Transverse colon (tissue), 3 donors: ENCODE measurements around the gene KRTAP10-11.
"Not testable (repeated sequence)": the region's sequence is repeated elsewhere in the genome, so short reads cannot be mapped to it uniquely, and the experiment has no call there.

Experiments used
- CTCF ChIP-seq, 5 experiments: fragments of 200-600 bp in 3 of 5; fragments of 450-650 bp in 2 of 5; sonication (generic) in 3 of 5; IDR thresholded peaks; 1 replicate in 2 of 5; 2 replicates in 3 of 5; pipeline ENCODE4 v1.5.1; 2016 to 2017; ENCODE audit warnings: antibody characterized with exemption in 5 of 5, inconsistent platforms in 3 of 5, mild to moderate bottlenecking in 2 of 5, moderate library complexity in 1 of 5
- POLR2A ChIP-seq: fragments of 450-650 bp; IDR thresholded peaks from one replicate; pipeline ENCODE4 v1.6.1; 2016; ENCODE audit warnings: antibody characterized with exemption, mild to moderate bottlenecking, moderate library complexity

- TF ChIP-seq CTCF (IDR thresholded peaks at IDR 0.05); POLR2A: not testable (repeated sequence)
Observed at GRCh38 chr21:44627181-44627822, 18.9 kb upstream of the KRTAP10-11 start.
